NOMO-1 treated with dmso at 0.1 percent for 144 hours (cell line): ENCODE data around the gene PNP.
"Not testable (repeated sequence)": the region's sequence is repeated elsewhere in the genome, so short reads cannot be mapped to it uniquely, and the experiment has no call there.

Source experiments
- DNase-seq: peaks from one replicate; lab custom pipeline; 2025; ENCODE audit not compliant: unreplicated experiment; lab: John Stamatoyannopoulos, UW

Gene PNP

GRCh38 chr14:20489093-20489994 is 20.1 kb downstream of the PNP start:
- peak; percentile 55 for DNase-seq

GRCh38 chr14:20490563-20490962 is 21.4 kb downstream of the PNP start:
- DNase-seq: no peak

GRCh38 chr14:20492486-20492885 is 23.3 kb downstream of the PNP start:
- DNase-seq: no peak

GRCh38 chr14:20493634-20494033 is 24.4 kb downstream of the PNP start:
- DNase-seq: peak; percentile 44

GRCh38 chr14:20494935-20495766 is 25.9 kb downstream of the PNP start:
- peak; percentile 29 for DNase-seq

GRCh38 chr14:20498622-20499021 is 29.4 kb downstream of the PNP start:
- DNase-seq: peak; percentile 28

- DNase-seq: no peak
These were observed 29.9 kb downstream of the PNP start for GRCh38 chr14:20499108-20499507.

GRCh38 chr14:20499881-20500280 is 30.7 kb downstream of the PNP start:
- DNase-seq: no peak

- DNase-seq: no peak
These were observed 32.1 kb downstream of the PNP start for GRCh38 chr14:20501346-20501745.

- no peak for DNase-seq
These were observed 34.7 kb downstream of the PNP start for GRCh38 chr14:20503898-20504297.

GRCh38 chr14:20506276-20506675 is 37.1 kb downstream of the PNP start:
- not testable (repeated sequence) for DNase-seq

- DNase-seq: not testable (repeated sequence)
These were observed 37.5 kb downstream of the PNP start for GRCh38 chr14:20506752-20507151.

- DNase-seq: not testable (repeated sequence)
These were observed 38.3 kb downstream of the PNP start for GRCh38 chr14:20507537-20507936.

GRCh38 chr14:20508367-20508766 is 39.2 kb downstream of the PNP start:
- DNase-seq: no peak

GRCh38 chr14:20512177-20512905 is 43.1 kb downstream of the PNP start:
- DNase-seq: no peak

- no peak for DNase-seq
These were observed 46.6 kb downstream of the PNP start for GRCh38 chr14:20515846-20516245.

- no peak for DNase-seq
These were observed 47.7 kb downstream of the PNP start for GRCh38 chr14:20516921-20517320.

GRCh38 chr14:20522332-20522731 is 53.1 kb downstream of the PNP start:
- no peak for DNase-seq

GRCh38 chr14:20524027-20524426 is 54.8 kb downstream of the PNP start:
- no peak for DNase-seq
